OCI-LY1 (cell line): ENCODE results near the gene MRPS31.
"Not testable (repeated sequence)": the region's sequence is repeated elsewhere in the genome, so short reads cannot be mapped to it uniquely, and the experiment has no call there.

ENCODE experiments used
- H2AFZ ChIP-seq: fragments of 200-600 bp; sonication (generic), shearing (Covaris generic); 2 replicates; pipeline ENCODE4 v1.6.0; 2014; ENCODE audit warnings: antibody characterized with exemption, mild to moderate bottlenecking, low read length
- H3F3A ChIP-seq: fragments of 200-600 bp; sonication (generic), shearing (Covaris generic); 2 replicates; pipeline ENCODE4 v1.6.0; 2014; ENCODE audit warnings: mild to moderate bottlenecking, antibody characterized with exemption, low read length, moderate library complexity; ENCODE audit not compliant: insufficient read depth
- H3K27ac ChIP-seq: fragments of 200-600 bp; sonication (generic); 2 replicates; pipeline ENCODE4 v1.5.1; 2014; ENCODE audit warnings: low read length, mixed run types, mild to moderate bottlenecking, low read depth; ENCODE audit not compliant: poor library complexity, severe bottlenecking
- H3K27me3 ChIP-seq: fragments of 200-600 bp; sonication (generic); 2 replicates; pipeline ENCODE4 v1.6.0; 2014; ENCODE audit warnings: antibody characterized with exemption, mild to moderate bottlenecking, low read length, moderate library complexity; ENCODE audit not compliant: insufficient read depth
- H3K36me3 ChIP-seq: fragments of 200-600 bp; sonication (generic); 2 replicates; pipeline ENCODE4 v1.6.1; 2014; ENCODE audit warnings: mild to moderate bottlenecking, antibody characterized with exemption, low read length, moderate library complexity, mixed read lengths; ENCODE audit not compliant: insufficient read depth
- H3K4me1 ChIP-seq: fragments of 200-600 bp; sonication (generic); 2 replicates; pipeline ENCODE4 v1.5.1; 2014; ENCODE audit warnings: mild to moderate bottlenecking, low read length, moderate library complexity; ENCODE audit not compliant: insufficient read depth, severe bottlenecking
- H3K4me2 ChIP-seq: fragments of 200-600 bp; sonication (generic), shearing (Covaris generic); 2 replicates; pipeline ENCODE4 v1.6.1; 2014; ENCODE audit warnings: low read length
- H3K4me3 ChIP-seq: fragments of 200-600 bp; sonication (generic); 2 replicates; pipeline ENCODE4 v1.5.1; 2014; ENCODE audit warnings: low read length, low read depth, mild to moderate bottlenecking, mixed read lengths; ENCODE audit not compliant: poor library complexity, severe bottlenecking
- H3K79me2 ChIP-seq: fragments of 200-600 bp; shearing (Covaris generic); 2 replicates; pipeline ENCODE4 v1.6.1; 2016; ENCODE audit warnings: mixed run types, low read length, mixed read lengths; ENCODE audit not compliant: insufficient read depth
- H3K9ac ChIP-seq: fragments of 200-600 bp; sonication (generic), shearing (Covaris generic); 2 replicates; pipeline ENCODE4 v1.6.1; 2014; ENCODE audit warnings: mild to moderate bottlenecking, low read length, mixed read lengths
- H3K9me2 ChIP-seq: fragments of 200-600 bp; sonication (generic), shearing (Covaris generic); 2 replicates; pipeline ENCODE4 v1.6.1; 2014; ENCODE audit warnings: low read depth, mild to moderate bottlenecking, low read length, mixed read lengths
- H3K9me3 ChIP-seq: fragments of 200-600 bp; shearing (Covaris generic); 2 replicates; pipeline ENCODE4 v1.6.1; 2014; ENCODE audit warnings: low read length, mixed read lengths
- H4K20me1 ChIP-seq: fragments of 200-600 bp; sonication (generic), shearing (Covaris generic); 2 replicates; pipeline ENCODE4 v1.6.0; 2016; ENCODE audit warnings: mild to moderate bottlenecking, low read length; ENCODE audit not compliant: insufficient read depth
- EZH2 ChIP-seq: fragments of 200-600 bp; sonication (generic), shearing (Covaris generic); IDR thresholded peaks from 2 replicates; pipeline ENCODE4 v1.8.0; 2017; ENCODE audit warnings: borderline replicate concordance, mixed run types, mild to moderate bottlenecking, antibody characterized with exemption, low read length, moderate library complexity, mixed read lengths
- TF ChIP-seq, protein P1 (sequence below): fragments of 200-600 bp; sonication (generic), shearing (Covaris generic); IDR thresholded peaks from 2 replicates; pipeline ENCODE4 v1.5.1; 2017; ENCODE audit warnings: mild to moderate bottlenecking, antibody characterized with exemption, low read length, moderate library complexity, mixed read lengths

MRPS31 gene

DNA sequence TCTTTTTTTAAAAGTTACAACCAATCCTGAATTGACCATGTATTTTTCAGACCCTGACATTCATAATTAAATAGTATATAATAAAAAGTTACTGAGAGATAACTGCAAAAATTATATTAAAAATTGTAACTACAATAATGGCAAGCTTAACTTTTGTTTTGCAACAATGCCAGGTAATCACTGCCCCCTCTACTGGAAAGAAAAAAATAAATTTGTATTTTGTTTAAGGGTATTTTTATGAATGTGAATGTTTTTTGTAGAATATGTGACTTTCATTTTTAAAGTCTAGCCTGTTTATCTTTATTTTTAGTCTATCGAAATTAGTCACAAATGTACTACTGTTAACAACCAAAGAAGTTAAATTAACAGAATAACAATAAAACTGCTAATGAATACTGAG lies 21.7 kb downstream of the MRPS31 start:
- H3K4me1 ChIP-seq = peaks cover 14% of the 10 kb centered on the region
- H3K27ac ChIP-seq = no peak overlapping the region
- H3K9me2 ChIP-seq = no peaks in the 10 kb centered on the region
- no peaks in the 10 kb centered on the region for H3K79me2 ChIP-seq
- H3K4me2 ChIP-seq = no peak overlapping the region
- H3K36me3 ChIP-seq = peaks cover 73% of the 10 kb centered on the region
- no peak for TF ChIP-seq EZH2
- TF ChIP-seq, protein P1, sequence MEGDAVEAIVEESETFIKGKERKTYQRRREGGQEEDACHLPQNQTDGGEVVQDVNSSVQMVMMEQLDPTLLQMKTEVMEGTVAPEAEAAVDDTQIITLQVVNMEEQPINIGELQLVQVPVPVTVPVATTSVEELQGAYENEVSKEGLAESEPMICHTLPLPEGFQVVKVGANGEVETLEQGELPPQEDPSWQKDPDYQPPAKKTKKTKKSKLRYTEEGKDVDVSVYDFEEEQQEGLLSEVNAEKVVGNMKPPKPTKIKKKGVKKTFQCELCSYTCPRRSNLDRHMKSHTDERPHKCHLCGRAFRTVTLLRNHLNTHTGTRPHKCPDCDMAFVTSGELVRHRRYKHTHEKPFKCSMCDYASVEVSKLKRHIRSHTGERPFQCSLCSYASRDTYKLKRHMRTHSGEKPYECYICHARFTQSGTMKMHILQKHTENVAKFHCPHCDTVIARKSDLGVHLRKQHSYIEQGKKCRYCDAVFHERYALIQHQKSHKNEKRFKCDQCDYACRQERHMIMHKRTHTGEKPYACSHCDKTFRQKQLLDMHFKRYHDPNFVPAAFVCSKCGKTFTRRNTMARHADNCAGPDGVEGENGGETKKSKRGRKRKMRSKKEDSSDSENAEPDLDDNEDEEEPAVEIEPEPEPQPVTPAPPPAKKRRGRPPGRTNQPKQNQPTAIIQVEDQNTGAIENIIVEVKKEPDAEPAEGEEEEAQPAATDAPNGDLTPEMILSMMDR = no peak; the same call in 1 of the 2 replicates
- H3K4me3 ChIP-seq = no peak overlapping the region
- H3F3A ChIP-seq = no peaks in the 10 kb centered on the region
- no peak overlapping the region for H2AFZ ChIP-seq
- no peaks in the 10 kb centered on the region for H3K9me3 ChIP-seq
- no peaks in the 10 kb centered on the region for H4K20me1 ChIP-seq
- H3K9ac ChIP-seq = no peak overlapping the region
- no peaks in the 10 kb centered on the region for H3K27me3 ChIP-seq

DNA sequence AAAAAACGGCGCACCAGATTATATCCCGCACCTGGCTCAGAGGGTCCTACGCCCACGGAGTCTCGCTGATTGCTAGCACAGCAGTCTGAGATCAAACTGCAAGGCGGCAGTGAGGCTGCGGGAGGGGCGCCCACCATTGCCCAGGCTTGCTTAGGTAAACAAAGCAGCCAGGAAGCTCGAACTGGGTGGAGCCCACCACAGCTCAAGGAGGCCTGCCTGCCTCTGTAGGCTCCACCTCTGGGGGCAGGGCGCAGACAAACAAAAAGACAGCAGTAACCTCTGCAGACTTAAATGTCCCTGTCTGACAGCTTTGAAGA lies 35.8 kb downstream of the MRPS31 start:
- not testable (repeated sequence) for H3K79me2 ChIP-seq, H3K9me3 ChIP-seq, H3K4me2 ChIP-seq, H3K4me1 ChIP-seq, H3K36me3 ChIP-seq, H3K27ac ChIP-seq, H2AFZ ChIP-seq, H3K9me2 ChIP-seq, H4K20me1 ChIP-seq, H3K9ac ChIP-seq, H3K27me3 ChIP-seq, H3F3A ChIP-seq, H3K4me3 ChIP-seq

DNA sequence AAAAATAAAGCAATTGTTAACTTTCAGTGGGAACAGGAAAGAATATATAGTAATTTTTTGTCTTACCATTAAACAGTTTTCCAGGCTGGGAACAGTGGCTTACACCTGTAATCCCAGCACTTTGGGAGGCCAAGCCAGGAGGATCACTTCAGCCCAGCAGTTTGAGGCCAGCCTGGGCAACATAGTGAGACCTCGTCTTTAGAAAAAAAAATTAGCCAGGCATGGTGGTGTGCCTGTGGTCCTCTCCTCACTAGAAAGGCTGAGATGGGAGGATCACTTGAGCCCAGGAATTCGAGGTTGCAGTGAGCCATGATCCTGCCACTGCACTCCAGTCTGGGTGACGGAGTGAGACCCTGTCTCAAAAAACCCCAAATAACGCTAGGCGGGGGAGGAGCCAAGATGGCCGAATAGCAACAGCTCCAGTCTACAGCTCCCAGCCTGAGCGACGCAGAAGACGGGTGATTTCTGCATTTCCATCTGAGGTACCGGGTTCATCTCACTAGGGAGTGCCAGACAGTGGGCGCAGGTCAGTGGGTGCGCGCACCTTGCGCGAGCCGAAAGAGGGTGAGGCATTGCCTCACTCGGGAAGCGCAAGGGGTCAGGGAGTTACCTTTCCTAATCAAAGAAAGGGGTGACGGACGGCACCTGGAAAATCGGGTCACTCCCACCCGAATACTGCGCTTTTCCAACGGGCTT lies 36.3 kb downstream of the MRPS31 start:
- not testable (repeated sequence) for H3K27me3 ChIP-seq, H2AFZ ChIP-seq, H3K79me2 ChIP-seq, H3K9ac ChIP-seq, H4K20me1 ChIP-seq, H3F3A ChIP-seq, H3K4me1 ChIP-seq, H3K9me3 ChIP-seq, H3K4me3 ChIP-seq, H3K9me2 ChIP-seq, H3K4me2 ChIP-seq, H3K27ac ChIP-seq, H3K36me3 ChIP-seq

DNA sequence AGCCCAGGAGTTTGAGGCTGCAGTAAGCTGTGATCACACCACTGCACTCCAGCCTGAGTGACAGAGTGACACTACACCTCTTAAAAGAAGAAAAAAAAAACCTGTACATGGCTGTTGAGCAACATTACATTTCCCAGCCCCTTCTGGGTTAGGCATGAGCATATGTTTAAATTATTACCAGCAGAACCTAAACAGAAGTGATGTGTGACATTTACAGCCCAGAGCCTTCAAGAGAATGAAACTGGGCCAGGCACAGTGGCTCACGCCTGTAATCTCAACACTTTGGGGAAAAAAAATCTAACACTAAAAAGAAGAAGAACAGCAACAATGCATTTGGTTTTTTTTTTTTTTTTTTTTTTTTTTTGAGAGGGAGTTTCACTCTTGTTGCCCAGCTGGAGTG lies 38.3 kb downstream of the MRPS31 start:
- H3K9ac ChIP-seq = no peak overlapping the region
- no peaks in the 10 kb centered on the region for H3K9me2 ChIP-seq
- H3K79me2 ChIP-seq = no peaks in the 10 kb centered on the region
- no peaks in the 10 kb centered on the region for H3K9me3 ChIP-seq
- peaks cover 19% of the 10 kb centered on the region; the same call in 1 of the 2 replicates for H3K36me3 ChIP-seq
- H2AFZ ChIP-seq = no peak overlapping the region
- no peaks in the 10 kb centered on the region for H3K4me1 ChIP-seq
- no peak overlapping the region for H3K4me2 ChIP-seq
- H3K4me3 ChIP-seq = no peak overlapping the region
- no peaks in the 10 kb centered on the region for H3F3A ChIP-seq
- H3K27ac ChIP-seq = no peak overlapping the region
- TF ChIP-seq, protein P1 = no peak
- no peak for TF ChIP-seq EZH2
- H3K27me3 ChIP-seq = no peaks in the 10 kb centered on the region
- no peaks in the 10 kb centered on the region for H4K20me1 ChIP-seq
